CD4-positive, alpha-beta T cell (primary cell): ENCODE data around the gene EIF4H. TPM values are rescaled to one million over a fixed set of nuclear protein-coding genes. Genes with fewer than 3 reads are reported as not detected.

Experiments used
- ATAC-seq: fragments of 200-7000 bp; cut with Tn5 transposase; one replicate; pipeline ENCODE4 v1.10.0; 2022; ENCODE audit warnings: mild to moderate bottlenecking; ENCODE audit not compliant: poor library complexity
- CTCF ChIA-PET: fragments of 350-600 bp; sonication (Branson Sonifier 250); formaldehyde crosslinking; loops from one replicate; lab custom pipeline; 2021; ENCODE audit warnings: antibody characterized with exemption, inconsistent platforms; lab: Charles Lee
- POLR2A ChIA-PET: fragments of 350-600 bp; sonication (Branson Sonifier 250); formaldehyde crosslinking; loops from one replicate; lab custom pipeline; 2021; ENCODE audit warnings: antibody characterized with exemption, inconsistent platforms; lab: Charles Lee
- DNase-seq, 14 experiments: peaks; one replicate each; pipeline ENCODE4 v3.0.0-alpha.2; 2013 to 2020; ENCODE audit warnings: mixed read lengths in 2 of 14
- H3K27ac ChIP-seq, 2 donors: one replicate each; pipeline versions ENCODE4 v1.5.1 to v1.7.0; 2013; ENCODE audit warnings: low read length in 2 of 2, low read depth in 1 of 2, mild to moderate bottlenecking in 1 of 2
- H3K27me3 ChIP-seq, 2 experiments: 1 replicate in 1 of 2; 2 replicates in 1 of 2; pipeline versions ENCODE4 v1.6.1 to v1.7.0; 2013; ENCODE audit warnings: low read length in 2 of 2, control low read depth in 1 of 2, mild to moderate bottlenecking in 1 of 2, moderate library complexity in 1 of 2; ENCODE audit not compliant: insufficient read depth in 2 of 2, control insufficient read depth in 1 of 2
- H3K36me3 ChIP-seq: one replicate; pipeline ENCODE4 v1.6.1; 2013; ENCODE audit warnings: low read length, control low read depth; ENCODE audit not compliant: insufficient read depth
- H3K4me1 ChIP-seq: one replicate; pipeline ENCODE4 v1.6.1; 2013; ENCODE audit warnings: low read length, control low read depth; ENCODE audit not compliant: insufficient read depth
- H3K4me3 ChIP-seq: one replicate; pipeline ENCODE4 v1.5.1; 2013; ENCODE audit warnings: mild to moderate bottlenecking, low read length, moderate library complexity
- H3K9me3 ChIP-seq, 2 experiments: 1 replicate in 1 of 2; 2 replicates in 1 of 2; pipeline versions ENCODE4 v1.6.1 to v1.7.0; 2013; ENCODE audit warnings: low read length in 2 of 2, mild to moderate bottlenecking in 2 of 2, control low read depth in 1 of 2, moderate library complexity in 1 of 2; ENCODE audit not compliant: control insufficient read depth in 1 of 2, insufficient read depth in 1 of 2
- H3K27ac Mint-ChIP-seq: one replicate; pipeline ENCODE4 v1.8.0; 2020; ENCODE audit warnings: mixed read lengths
- H3K27me3 Mint-ChIP-seq: one replicate; pipeline ENCODE4 v1.8.0; 2021; ENCODE audit warnings: mixed read lengths
- H3K36me3 Mint-ChIP-seq: one replicate; pipeline ENCODE4 v1.8.0; 2021; ENCODE audit warnings: low read depth, mixed read lengths
- H3K4me1 Mint-ChIP-seq: one replicate; pipeline ENCODE4 v1.8.0; 2021; ENCODE audit warnings: low read depth, mixed read lengths
- H3K4me3 Mint-ChIP-seq: one replicate; pipeline ENCODE4 v1.8.0; 2020; ENCODE audit warnings: mild to moderate bottlenecking, mixed read lengths
- H3K9me3 Mint-ChIP-seq: one replicate; pipeline ENCODE4 v1.8.0; 2020; ENCODE audit warnings: mixed read lengths
- CTCF ChIP-seq: fragments of 200-600 bp; IDR thresholded peaks from one replicate; pipeline ENCODE4 v1.8.0; 2022; ENCODE audit warnings: antibody characterized with exemption, mild to moderate bottlenecking
- intact Hi-C, 2 experiments: fragments of 100-400 bp; cut with DNase I in 1 of 2; cut with micrococcal nuclease in 1 of 2; formaldehyde crosslinking; loops; one replicate each; pipeline versions ENCODE4 v1.15.1 to v1.9.0; 2023 to 2025; cut with DNase I, micrococcal nuclease
- total RNA-seq, 174 experiments: library from RNA in 2 of 174; stranded (reverse) in 2 of 174; gene quantifications; one replicate each; pipeline ENCODE4 v1.2.3 and lab custom pipeline; 2021 to 2026

Gene EIF4H
- total RNA-seq, 2 experiments from 2014 or later = 311 to 316 TPM

GRCh38 chr7:74130518-74130917 is 43.6 kb upstream of the EIF4H start:
- Mint-ChIP-seq H3K27me3 (no peaks in the 10 kb centered on the region), H3K4me3 (no peak overlapping the region), H3K9me3 (no peaks in the 10 kb centered on the region), H3K36me3 (no peaks in the 10 kb centered on the region), H3K4me1 (no peaks in the 10 kb centered on the region), H3K27ac (no peak overlapping the region)
- ATAC-seq (no peak), DNase-seq (no peak)
- Histone ChIP-seq H3K27me3 (no peaks in the 10 kb centered on the region), H3K9me3 (no peaks in the 10 kb centered on the region), H3K27ac (no peak overlapping the region), H3K36me3 (no peaks in the 10 kb centered on the region), H3K4me1 (no peaks in the 10 kb centered on the region), H3K4me3 (no peak overlapping the region)
- no peak for TF ChIP-seq CTCF
- CTCF ChIA-PET = no interaction called here
- POLR2A ChIA-PET = no interaction called here
- intact Hi-C loops = no loop called here

GRCh38 chr7:74134117-74134620 is 40.0 kb upstream of the EIF4H start:
- ChIA-PET POLR2A (no interaction called here), CTCF (no interaction called here)
- no peaks in the 10 kb centered on the region for H3K4me1 ChIP-seq
- DNase-seq (peak in 2 of 14 experiments; percentile 39 to 55), ATAC-seq (no peak)
- Mint-ChIP-seq H3K27ac (no peak overlapping the region), H3K9me3 (no peaks in the 10 kb centered on the region), H3K4me3 (no peak overlapping the region), H3K4me1 (no peaks in the 10 kb centered on the region), H3K36me3 (no peaks in the 10 kb centered on the region), H3K27me3 (no peaks in the 10 kb centered on the region)
- no peak for TF ChIP-seq CTCF
- H3K9me3 ChIP-seq = no peaks in the 10 kb centered on the region
- H3K27me3 ChIP-seq = no peaks in the 10 kb centered on the region
- no peaks in the 10 kb centered on the region for H3K36me3 ChIP-seq
- H3K27ac ChIP-seq = no peak overlapping the region
- no peak overlapping the region for H3K4me3 ChIP-seq
- intact Hi-C loops = no loop called here

GRCh38 chr7:74138334-74138867 is 35.8 kb upstream of the EIF4H start:
- CTCF ChIA-PET = no interaction called here
- no peak overlapping the region for H3K27ac Mint-ChIP-seq
- no peaks in the 10 kb centered on the region for H3K36me3 Mint-ChIP-seq
- no peaks in the 10 kb centered on the region for H3K9me3 Mint-ChIP-seq
- DNase-seq (peak in 6 of 14 experiments; percentile 3 to 46 (median 14)), ATAC-seq (no peak)
- H3K9me3 ChIP-seq = no peaks in the 10 kb centered on the region
- H3K4me3 ChIP-seq = no peak overlapping the region
- POLR2A ChIA-PET = no interaction called here
- no peak for TF ChIP-seq CTCF
- H3K4me3 Mint-ChIP-seq = no peak overlapping the region
- H3K36me3 ChIP-seq = no peaks in the 10 kb centered on the region
- no peaks in the 10 kb centered on the region for H3K4me1 Mint-ChIP-seq
- no peaks in the 10 kb centered on the region for H3K27me3 Mint-ChIP-seq
- H3K27me3 ChIP-seq = no peaks in the 10 kb centered on the region
- H3K27ac ChIP-seq = no peak overlapping the region
- peaks cover 3% of the 10 kb centered on the region for H3K4me1 ChIP-seq
- intact Hi-C loops = no loop called here
